ENCODE results near the gene ASB13.

Gene ASB13

DNA sequence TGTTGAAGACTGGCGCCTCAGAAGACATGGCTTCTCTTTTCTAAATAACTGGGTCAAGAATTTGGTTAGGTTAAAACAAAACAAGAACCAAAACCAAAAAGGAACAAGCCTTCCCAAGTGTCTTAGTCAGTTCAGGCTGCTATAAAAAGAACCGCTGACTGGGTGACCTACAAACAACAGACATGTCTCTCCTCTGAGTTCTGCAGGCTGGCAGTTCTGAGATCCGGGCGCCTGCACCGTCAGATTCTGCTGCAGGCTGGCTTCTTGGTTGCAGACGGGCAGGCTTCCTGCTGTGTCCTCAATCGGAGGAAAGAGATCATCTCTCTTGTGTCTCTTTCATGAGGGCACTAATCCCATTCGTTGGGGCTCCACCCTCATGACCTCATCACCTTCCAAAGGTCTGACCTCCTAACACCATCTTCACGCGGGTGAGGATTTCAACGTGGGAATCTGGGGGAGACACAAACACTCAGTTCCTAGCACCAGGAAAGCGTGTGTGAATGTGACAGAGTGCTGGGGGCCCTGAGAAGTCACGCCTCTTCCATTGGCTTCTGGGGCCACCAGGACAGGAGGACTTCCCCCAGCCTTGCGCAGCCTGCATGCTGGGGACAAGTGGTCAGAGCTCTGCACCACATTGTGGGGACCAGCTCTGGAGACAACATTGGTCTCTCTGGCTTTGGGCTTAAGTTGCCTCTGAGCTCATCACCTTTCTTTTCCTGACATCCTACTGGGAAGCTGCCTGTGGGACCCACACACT, 63.1 kb downstream of the ASB13 start:
- TF ChIP-seq, protein P1, sequence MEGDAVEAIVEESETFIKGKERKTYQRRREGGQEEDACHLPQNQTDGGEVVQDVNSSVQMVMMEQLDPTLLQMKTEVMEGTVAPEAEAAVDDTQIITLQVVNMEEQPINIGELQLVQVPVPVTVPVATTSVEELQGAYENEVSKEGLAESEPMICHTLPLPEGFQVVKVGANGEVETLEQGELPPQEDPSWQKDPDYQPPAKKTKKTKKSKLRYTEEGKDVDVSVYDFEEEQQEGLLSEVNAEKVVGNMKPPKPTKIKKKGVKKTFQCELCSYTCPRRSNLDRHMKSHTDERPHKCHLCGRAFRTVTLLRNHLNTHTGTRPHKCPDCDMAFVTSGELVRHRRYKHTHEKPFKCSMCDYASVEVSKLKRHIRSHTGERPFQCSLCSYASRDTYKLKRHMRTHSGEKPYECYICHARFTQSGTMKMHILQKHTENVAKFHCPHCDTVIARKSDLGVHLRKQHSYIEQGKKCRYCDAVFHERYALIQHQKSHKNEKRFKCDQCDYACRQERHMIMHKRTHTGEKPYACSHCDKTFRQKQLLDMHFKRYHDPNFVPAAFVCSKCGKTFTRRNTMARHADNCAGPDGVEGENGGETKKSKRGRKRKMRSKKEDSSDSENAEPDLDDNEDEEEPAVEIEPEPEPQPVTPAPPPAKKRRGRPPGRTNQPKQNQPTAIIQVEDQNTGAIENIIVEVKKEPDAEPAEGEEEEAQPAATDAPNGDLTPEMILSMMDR (IDR thresholded peaks at IDR 0.05; ENCODE audit: low read depth, low read length, missing control alignments): no peak
- H3K4me3 ChIP-seq (replicated peaks; ENCODE audit: low read depth, low read length): no peak overlapping the region
- DNase-seq (ENCODE audit: extremely low read depth, low read depth): no peak

DNA sequence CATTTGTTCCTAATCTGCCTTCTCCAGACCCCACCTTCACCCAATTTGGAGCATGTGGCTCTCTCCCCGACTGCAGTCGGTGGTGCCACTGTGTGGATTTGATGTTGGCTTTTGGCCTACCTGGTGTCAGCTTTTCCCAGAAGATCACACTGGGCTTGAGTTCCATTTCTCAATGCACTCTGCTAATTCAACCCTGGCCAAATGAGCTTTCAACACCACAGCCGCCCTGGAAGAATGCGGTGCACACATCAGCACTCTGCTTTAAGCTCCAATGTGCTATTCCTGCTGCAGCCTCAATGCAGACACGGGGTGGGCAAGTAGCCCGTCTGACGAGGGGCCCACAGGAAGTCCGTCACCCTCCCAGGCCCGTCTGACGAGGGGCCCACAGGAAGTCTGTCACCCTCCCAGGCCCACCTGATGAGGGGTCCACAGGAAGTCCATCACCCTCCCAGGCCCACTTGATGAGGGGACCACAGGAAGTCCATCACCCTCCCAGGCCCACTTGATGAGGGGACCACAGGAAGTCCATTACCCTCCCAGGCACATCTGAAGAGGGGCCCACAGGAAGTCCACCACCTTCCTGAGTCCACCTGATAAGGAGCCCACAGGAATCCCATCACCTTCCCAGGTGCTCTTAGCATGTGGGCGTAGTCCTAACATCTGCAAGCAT, 64.4 kb downstream of the ASB13 start:
- no peak overlapping the region for H3K4me3 ChIP-seq (replicated peaks; ENCODE audit: low read depth, low read length)
- no peak for DNase-seq (ENCODE audit: extremely low read depth, low read depth)
- TF ChIP-seq, protein P1 (IDR thresholded peaks at IDR 0.05; ENCODE audit: low read depth, low read length, missing control alignments): no peak

DNA sequence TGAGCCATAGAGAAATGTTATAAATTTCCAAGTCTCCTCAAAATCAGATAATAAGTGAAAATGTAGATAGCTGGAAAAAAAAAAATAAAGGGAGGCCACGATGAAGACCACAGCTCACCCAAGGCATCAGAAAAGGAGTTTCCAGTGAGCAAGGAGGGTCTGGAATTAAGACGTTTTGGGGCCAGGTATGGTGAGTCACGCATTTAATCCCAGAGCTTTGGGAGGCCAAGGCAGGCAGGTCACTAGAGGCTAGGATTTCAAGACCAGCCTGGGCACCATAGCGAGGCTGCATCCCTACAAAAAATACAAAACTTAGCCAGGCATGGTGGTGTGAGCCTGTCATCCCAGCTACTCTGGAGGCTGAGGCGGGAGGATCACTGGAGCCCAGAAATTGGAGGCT, 65.5 kb downstream of the ASB13 start:
- TF ChIP-seq, protein P1 (IDR thresholded peaks at IDR 0.05; ENCODE audit: low read depth, low read length, missing control alignments): no peak
- DNase-seq (ENCODE audit: extremely low read depth, low read depth): no peak
- H3K4me3 ChIP-seq (replicated peaks; ENCODE audit: low read depth, low read length): no peak overlapping the region

DNA sequence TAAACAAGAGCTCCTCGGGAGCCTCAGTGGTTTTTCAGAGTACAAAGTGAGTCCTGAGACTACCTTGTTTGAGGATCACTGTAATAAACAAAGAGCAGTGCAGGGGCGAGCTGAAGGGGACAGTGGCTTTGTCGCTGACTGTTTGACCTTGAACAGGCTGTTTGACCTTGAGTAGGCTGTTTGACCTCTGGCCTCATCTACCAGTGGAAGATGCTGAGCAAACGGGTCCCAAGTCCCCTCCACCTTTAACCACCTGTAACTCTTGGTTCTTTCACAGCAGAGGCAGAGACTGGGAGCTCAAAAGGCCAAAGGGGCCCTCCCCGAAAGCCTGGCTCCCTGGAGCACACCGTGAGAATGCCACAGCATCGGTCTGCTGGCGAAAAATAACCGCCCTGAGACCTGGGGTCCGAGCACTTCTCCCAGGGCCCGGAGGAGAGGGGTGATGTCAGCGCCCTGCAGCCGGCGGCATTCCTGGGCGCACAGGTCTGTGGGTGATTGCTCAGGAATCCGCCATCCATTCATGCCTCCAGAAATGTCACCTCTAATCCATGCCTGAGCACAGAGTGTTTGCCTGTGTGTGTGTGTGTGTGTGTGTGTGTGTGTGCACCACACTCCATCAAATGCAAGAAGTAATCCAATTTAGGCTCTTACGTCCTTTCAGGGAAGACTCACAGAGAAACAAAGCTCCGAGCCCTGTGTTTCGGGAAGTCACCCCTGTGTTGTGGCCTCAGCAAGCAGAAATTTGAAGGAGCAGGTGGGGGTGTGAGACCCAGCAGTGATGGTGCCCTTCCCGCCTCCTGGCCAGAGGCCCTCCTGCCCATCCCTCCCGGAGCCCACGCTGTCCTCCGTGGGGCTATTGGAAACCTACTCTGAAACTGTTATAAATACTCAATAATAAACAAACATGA, 66.5 kb downstream of the ASB13 start:
- H3K4me3 ChIP-seq (replicated peaks; ENCODE audit: low read depth, low read length): no peak overlapping the region
- TF ChIP-seq, protein P1 (IDR thresholded peaks at IDR 0.05; ENCODE audit: low read depth, low read length, missing control alignments): no peak
- no peak for DNase-seq (ENCODE audit: extremely low read depth, low read depth)

DNA sequence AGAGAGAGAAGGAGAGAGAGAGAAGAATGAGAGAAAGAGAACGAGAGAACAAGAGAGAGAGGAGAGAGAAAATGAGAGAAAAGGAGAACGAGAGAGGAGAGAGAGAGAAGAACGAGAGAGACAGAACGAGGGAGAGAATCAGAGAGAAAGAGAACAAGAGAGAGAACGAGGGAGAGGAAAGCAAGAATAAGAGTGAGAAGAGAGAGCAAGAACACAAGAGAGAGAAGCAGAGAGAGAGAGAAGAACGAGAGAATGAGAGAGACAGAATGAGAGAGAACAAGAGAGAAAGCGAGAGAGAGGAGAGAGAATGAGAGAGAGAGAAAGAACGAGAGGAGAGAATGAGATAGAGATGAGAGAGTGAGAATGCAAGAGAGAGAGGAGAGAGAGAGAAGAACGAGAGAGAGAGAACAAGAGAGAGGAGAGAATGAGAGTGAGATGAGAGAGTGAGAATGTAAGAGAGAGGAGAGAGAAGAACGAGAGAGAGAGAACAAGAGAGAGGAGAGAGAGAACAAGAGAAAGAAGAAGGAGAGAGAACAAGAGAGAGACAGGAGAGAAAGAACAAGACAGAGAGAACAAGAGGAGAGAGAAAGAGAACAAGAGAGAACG, 68.2 kb downstream of the ASB13 start:
- no peak for DNase-seq (ENCODE audit: extremely low read depth, low read depth)
- no peak overlapping the region for H3K4me3 ChIP-seq (replicated peaks; ENCODE audit: low read depth, low read length)
- TF ChIP-seq, protein P1 (IDR thresholded peaks at IDR 0.05; ENCODE audit: low read depth, low read length, missing control alignments): no peak

DNA sequence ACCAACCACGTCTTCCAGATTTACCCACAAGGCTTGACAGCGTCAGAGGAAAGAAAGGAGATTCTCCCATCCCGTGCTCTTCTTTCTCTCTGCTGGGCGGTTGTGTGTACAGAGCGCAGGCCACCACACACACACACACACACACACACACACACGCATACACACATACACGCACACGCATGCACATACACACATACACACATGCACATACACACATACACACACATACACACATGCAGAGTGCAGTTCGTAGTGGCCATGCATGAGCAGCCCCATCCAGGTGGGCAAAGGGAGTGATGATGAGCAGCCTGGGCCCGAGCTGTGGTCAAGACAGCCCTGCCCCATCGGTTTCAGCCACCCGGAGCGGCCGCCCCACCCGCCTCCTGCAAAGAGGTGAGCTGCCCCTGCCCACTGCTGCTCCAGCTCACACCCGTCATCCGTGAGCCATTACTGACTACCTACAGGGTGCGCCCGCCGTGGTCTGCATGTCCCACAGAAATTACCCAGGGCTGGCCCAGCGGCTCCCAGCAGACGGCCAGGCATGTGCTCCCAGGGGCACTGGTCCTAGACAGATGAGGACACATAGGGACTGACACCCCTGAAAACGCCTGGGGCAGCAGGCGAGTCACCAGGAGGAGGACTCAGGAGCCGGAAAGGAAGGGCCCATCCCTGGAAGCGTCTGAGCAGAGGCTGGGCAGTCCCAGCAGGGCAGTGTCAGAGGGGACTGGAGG, 69.6 kb downstream of the ASB13 start:
- no peak overlapping the region for H3K4me3 ChIP-seq (replicated peaks; ENCODE audit: low read depth, low read length)
- TF ChIP-seq, protein P1 (IDR thresholded peaks at IDR 0.05; ENCODE audit: low read depth, low read length, missing control alignments): no peak
- DNase-seq (ENCODE audit: extremely low read depth, low read depth): no peak
